HepG2 (cell line): ENCODE measurements around the gene GARS1. TPM values are rescaled to one million over a fixed set of nuclear protein-coding genes. Genes with fewer than 3 reads are reported as not detected.

ENCODE experiments used
- GTF3A ChIP-seq: sonication (generic); formaldehyde crosslinking; conservative IDR thresholded peaks from 2 replicates; pipeline ENCODE4 v1.4.0; 2020; ENCODE audit warnings: mild to moderate bottlenecking, missing genetic modification reagents
- HHEX ChIP-seq: IDR thresholded peaks from 2 replicates; pipeline ENCODE4 v1.6.1; 2016; ENCODE audit warnings: control low read depth
- HNF4G ChIP-seq, 2 experiments: sonication (generic) in 1 of 2; formaldehyde crosslinking in 1 of 2; IDR thresholded peaks; 2 replicates each; pipeline versions ENCODE4 v1.4.0 to v1.6.1; 2011 to 2020; ENCODE audit warnings: borderline replicate concordance in 2 of 2, low read depth in 2 of 2, mild to moderate bottlenecking in 2 of 2, low read length in 1 of 2, missing genetic modification reagents in 1 of 2, moderate library complexity in 1 of 2
- HNRNPK ChIP-seq: fragments of 200-400 bp; formaldehyde crosslinking; IDR thresholded peaks from 2 replicates; pipeline ENCODE4 v1.6.1; 2018; ENCODE audit warnings: low read length, low read depth, moderate library complexity, mild to moderate bottlenecking; ENCODE audit not compliant: poor library complexity, severe bottlenecking
- HNRNPLL ChIP-seq: fragments of 200-400 bp; formaldehyde crosslinking; IDR thresholded peaks from 2 replicates; pipeline ENCODE4 v1.6.1; 2017; ENCODE audit warnings: mild to moderate bottlenecking, low read depth, low read length; ENCODE audit not compliant: poor library complexity, severe bottlenecking
- JUN ChIP-seq: sonication (generic); formaldehyde crosslinking; IDR thresholded peaks from 2 replicates; pipeline ENCODE4 v1.4.0; 2020; ENCODE audit warnings: mild to moderate bottlenecking, missing genetic modification reagents
- KDM4B ChIP-seq: sonication (generic); formaldehyde crosslinking; IDR thresholded peaks from 2 replicates; pipeline ENCODE4 v1.4.0; 2020; ENCODE audit warnings: missing genetic modification reagents
- MXD4 ChIP-seq: IDR thresholded peaks from 2 replicates; pipeline ENCODE4 v1.6.1; 2016; ENCODE audit warnings: mild to moderate bottlenecking, missing biosample characterization, missing genetic modification reagents
- NFIC ChIP-seq: IDR thresholded peaks from 2 replicates; pipeline ENCODE4 v1.6.1; 2012; ENCODE audit warnings: mild to moderate bottlenecking, low read length, inconsistent platforms
- NR3C1 ChIP-seq: sonication (generic); formaldehyde crosslinking; IDR thresholded peaks from 2 replicates; pipeline ENCODE4 v1.4.0; 2020; ENCODE audit warnings: missing genetic modification reagents
- RNF2 ChIP-seq: fragments of 450-650 bp; conservative IDR thresholded peaks from 2 replicates; pipeline ENCODE4 v1.6.1; 2016; ENCODE audit warnings: low read depth
- SAP130 ChIP-seq: IDR thresholded peaks from 2 replicates; pipeline ENCODE4 v1.6.1; 2016; ENCODE audit warnings: low read depth
- SNRNP70 ChIP-seq: fragments of 200-400 bp; formaldehyde crosslinking; IDR thresholded peaks from 2 replicates; pipeline ENCODE4 v1.6.1; 2017; ENCODE audit warnings: mild to moderate bottlenecking, low read depth, low read length, moderate library complexity
- SOX13 ChIP-seq, 3 experiments: fragments of 450-650 bp in 1 of 3; sonication (generic) in 1 of 3; formaldehyde crosslinking in 1 of 3; IDR thresholded peaks in 2 of 3; conservative IDR thresholded peaks in 1 of 3; 2 replicates each; pipeline versions ENCODE4 v1.5.0 to v1.6.1; 2016 to 2020; ENCODE audit warnings: antibody characterized with exemption in 1 of 3, mild to moderate bottlenecking in 1 of 3, missing compliant biosample characterization in 1 of 3, missing genetic modification reagents in 1 of 3, moderate library complexity in 1 of 3
- ZBTB1 ChIP-seq: sonication (generic); formaldehyde crosslinking; IDR thresholded peaks from 2 replicates; pipeline ENCODE4 v1.4.0; 2020; ENCODE audit warnings: missing genetic modification reagents, borderline replicate concordance
- ZKSCAN5 ChIP-seq: sonication (generic); formaldehyde crosslinking; IDR thresholded peaks from 2 replicates; pipeline ENCODE4 v1.5.1; 2020; ENCODE audit warnings: mild to moderate bottlenecking, missing genetic modification reagents
- ZNF44 ChIP-seq: sonication (generic); formaldehyde crosslinking; IDR thresholded peaks from 2 replicates; pipeline ENCODE4 v1.5.1; 2020; ENCODE audit warnings: mild to moderate bottlenecking, missing genetic modification reagents
- ZNF543 ChIP-seq: sonication (generic); formaldehyde crosslinking; IDR thresholded peaks from 2 replicates; pipeline ENCODE4 v1.4.0; 2020; ENCODE audit warnings: mild to moderate bottlenecking, missing genetic modification reagents
- ZNF550 ChIP-seq: sonication (generic); formaldehyde crosslinking; IDR thresholded peaks from 2 replicates; pipeline ENCODE4 v1.4.0; 2020; ENCODE audit warnings: mild to moderate bottlenecking, missing genetic modification reagents, borderline replicate concordance
- ZNF652 ChIP-seq: IDR thresholded peaks from 2 replicates; pipeline ENCODE4 v1.6.1; 2016; ENCODE audit warnings: low read depth, borderline replicate concordance
- ZNF660 ChIP-seq: sonication (generic); formaldehyde crosslinking; IDR thresholded peaks from 2 replicates; pipeline ENCODE4 v1.5.1; 2020; ENCODE audit warnings: mild to moderate bottlenecking, low read depth, missing genetic modification reagents, borderline replicate concordance
- ZNF776 ChIP-seq: sonication (generic); formaldehyde crosslinking; IDR thresholded peaks from 2 replicates; pipeline ENCODE4 v1.4.0; 2020; ENCODE audit warnings: mild to moderate bottlenecking, missing genetic modification reagents
- ZNF788 ChIP-seq: sonication (generic); formaldehyde crosslinking; IDR thresholded peaks from 2 replicates; pipeline ENCODE4 v1.5.0; 2020; ENCODE audit warnings: mild to moderate bottlenecking, missing genetic modification reagents, borderline replicate concordance
- polyA plus RNA-seq, 8 experiments: library from polyadenylated mRNA; depleted of rRNA in 3 of 8; stranded (reverse) in 7 of 8; unstranded in 1 of 8; fragments of >200 nt; fragmentation: Illumina TruSeq in 4 of 8; extraction: Trizol in 4 of 8; gene quantifications; 2 replicates each; pipeline versions ENCODE4 v1.2.1 to v1.2.3, GENCODE V29; 2011 to 2016; ENCODE audit warnings: low read depth in 4 of 8, missing spikeins in 1 of 8, mixed read lengths in 1 of 8; ENCODE audit not compliant: insufficient read depth in 1 of 8
- total RNA-seq, 5 experiments: library from RNA; depleted of rRNA; stranded (reverse); fragments of >200 nt; fragmentation: Illumina TruSeq; extraction: Trizol; gene quantifications; 2 replicates each; pipeline ENCODE4 v1.2.3, GENCODE V29; 2016; ENCODE audit warnings: low read depth in 1 of 5
- TF ChIP-seq, protein P1 (sequence below): IDR thresholded peaks from 2 replicates; pipeline ENCODE4 v1.6.1; 2016; ENCODE audit warnings: low read depth, control low read depth
- TF ChIP-seq, protein P2 (sequence below): IDR thresholded peaks from 2 replicates; pipeline ENCODE4 v1.4.0; 2020; ENCODE audit warnings: mild to moderate bottlenecking, missing genetic modification reagents

The GARS1 gene
- total and polyA plus RNA-seq, 2 of the 13 experiments (the other 11 are each of a cell fraction or from before 2014, with no cell fraction given), result 140 to 460 TPM

DNA sequence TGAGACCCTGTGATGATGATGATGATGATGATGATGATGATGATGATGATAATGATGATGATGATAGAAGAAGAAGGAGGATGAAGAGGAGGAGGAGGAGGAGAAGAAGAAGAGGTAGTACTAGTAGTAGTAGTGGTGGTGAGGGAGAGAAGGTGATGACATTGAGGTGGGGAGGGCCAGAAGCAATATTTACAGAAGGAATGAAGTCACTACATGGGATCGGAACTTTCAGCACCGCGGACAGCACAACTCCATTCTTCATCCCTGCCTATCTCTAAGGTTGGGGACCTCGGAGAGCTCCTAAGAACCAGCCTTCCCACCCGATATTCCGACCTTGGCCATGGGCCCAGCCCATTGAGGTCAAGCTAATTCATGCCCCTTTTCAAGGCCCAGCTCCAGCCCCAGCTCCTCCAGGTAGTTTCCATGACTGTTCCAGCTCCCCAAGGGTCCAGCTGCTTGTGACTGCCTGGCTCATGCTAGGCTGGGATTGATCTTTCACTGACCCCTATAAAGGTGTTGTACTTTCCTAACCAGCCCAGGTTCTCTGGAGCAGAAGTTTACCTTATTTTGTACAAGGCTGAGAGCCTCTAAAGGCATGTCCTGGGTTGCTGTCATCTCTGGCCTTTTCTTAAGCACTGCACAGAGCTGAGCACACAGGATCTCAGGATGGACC lies 77.3 kb downstream of the GARS1 start (continued):
- TF ChIP-seq ZNF788 (no peak), HHEX (CRISPR knock-in tag) (no peak), SAP130 (CRISPR knock-in tag) (peak; percentile 87), HNF4G (IDR thresholded peaks at IDR 0.05; ENCODE audit: borderline replicate concordance, low read depth, low read length) (no peak), HNF4G (CRISPR knock-in tag; IDR thresholded peaks at IDR 0.05; ENCODE audit: borderline replicate concordance, low read depth) (no peak), ZBTB1 (CRISPR knock-in tag) (peak; percentile 92; the same call in 1 of the 2 replicates), KDM4B (CRISPR knock-in tag) (peak; percentile 70; the same call in 1 of the 2 replicates), MXD4 (peak; percentile 91), HNRNPLL (no peak), HNRNPK (no peak), ZNF543 (peak; percentile 58; the same call in 1 of the 2 replicates), ZNF652 (CRISPR knock-in tag) (no peak), NR3C1 (CRISPR knock-in tag) (no peak), GTF3A (no peak), SOX13 (IDR thresholded peaks at IDR 0.05) (no peak), SOX13 (CRISPR knock-in tag; conservative IDR thresholded peaks at IDR 0.05 in 1 of 2, IDR thresholded peaks at IDR 0.05 in 1 of 2) (peak in 1 of 2 experiments; percentile 55; a peak in 2 of 4 replicates), SNRNP70 (no peak), ZNF44 (CRISPR knock-in tag) (no peak), ZKSCAN5 (CRISPR knock-in tag) (no peak), RNF2 (no peak), ZNF550 (CRISPR knock-in tag) (no peak), ZNF776 (CRISPR knock-in tag) (0 out of 2 replicates have a peak, but pooled peaks have one; percentile 40), NFIC (no peak), JUN (CRISPR knock-in tag) (peak; percentile 40; the same call in 1 of the 2 replicates), ZNF660 (CRISPR knock-in tag) (no peak)
- TF ChIP-seq, protein P1, sequence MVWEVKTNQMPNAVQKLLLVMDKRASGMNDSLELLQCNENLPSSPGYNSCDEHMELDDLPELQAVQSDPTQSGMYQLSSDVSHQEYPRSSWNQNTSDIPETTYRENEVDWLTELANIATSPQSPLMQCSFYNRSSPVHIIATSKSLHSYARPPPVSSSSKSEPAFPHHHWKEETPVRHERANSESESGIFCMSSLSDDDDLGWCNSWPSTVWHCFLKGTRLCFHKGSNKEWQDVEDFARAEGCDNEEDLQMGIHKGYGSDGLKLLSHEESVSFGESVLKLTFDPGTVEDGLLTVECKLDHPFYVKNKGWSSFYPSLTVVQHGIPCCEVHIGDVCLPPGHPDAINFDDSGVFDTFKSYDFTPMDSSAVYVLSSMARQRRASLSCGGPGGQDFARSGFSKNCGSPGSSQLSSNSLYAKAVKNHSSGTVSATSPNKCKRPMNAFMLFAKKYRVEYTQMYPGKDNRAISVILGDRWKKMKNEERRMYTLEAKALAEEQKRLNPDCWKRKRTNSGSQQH, result peak; percentile 94
- TF ChIP-seq, protein P2, sequence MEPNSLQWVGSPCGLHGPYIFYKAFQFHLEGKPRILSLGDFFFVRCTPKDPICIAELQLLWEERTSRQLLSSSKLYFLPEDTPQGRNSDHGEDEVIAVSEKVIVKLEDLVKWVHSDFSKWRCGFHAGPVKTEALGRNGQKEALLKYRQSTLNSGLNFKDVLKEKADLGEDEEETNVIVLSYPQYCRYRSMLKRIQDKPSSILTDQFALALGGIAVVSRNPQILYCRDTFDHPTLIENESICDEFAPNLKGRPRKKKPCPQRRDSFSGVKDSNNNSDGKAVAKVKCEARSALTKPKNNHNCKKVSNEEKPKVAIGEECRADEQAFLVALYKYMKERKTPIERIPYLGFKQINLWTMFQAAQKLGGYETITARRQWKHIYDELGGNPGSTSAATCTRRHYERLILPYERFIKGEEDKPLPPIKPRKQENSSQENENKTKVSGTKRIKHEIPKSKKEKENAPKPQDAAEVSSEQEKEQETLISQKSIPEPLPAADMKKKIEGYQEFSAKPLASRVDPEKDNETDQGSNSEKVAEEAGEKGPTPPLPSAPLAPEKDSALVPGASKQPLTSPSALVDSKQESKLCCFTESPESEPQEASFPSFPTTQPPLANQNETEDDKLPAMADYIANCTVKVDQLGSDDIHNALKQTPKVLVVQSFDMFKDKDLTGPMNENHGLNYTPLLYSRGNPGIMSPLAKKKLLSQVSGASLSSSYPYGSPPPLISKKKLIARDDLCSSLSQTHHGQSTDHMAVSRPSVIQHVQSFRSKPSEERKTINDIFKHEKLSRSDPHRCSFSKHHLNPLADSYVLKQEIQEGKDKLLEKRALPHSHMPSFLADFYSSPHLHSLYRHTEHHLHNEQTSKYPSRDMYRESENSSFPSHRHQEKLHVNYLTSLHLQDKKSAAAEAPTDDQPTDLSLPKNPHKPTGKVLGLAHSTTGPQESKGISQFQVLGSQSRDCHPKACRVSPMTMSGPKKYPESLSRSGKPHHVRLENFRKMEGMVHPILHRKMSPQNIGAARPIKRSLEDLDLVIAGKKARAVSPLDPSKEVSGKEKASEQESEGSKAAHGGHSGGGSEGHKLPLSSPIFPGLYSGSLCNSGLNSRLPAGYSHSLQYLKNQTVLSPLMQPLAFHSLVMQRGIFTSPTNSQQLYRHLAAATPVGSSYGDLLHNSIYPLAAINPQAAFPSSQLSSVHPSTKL (CRISPR knock-in tag), result peak; percentile 76
